ENCODE results near the gene PPP1R7. TPM values are rescaled to one million over a fixed set of nuclear protein-coding genes. Genes with fewer than 3 reads are reported as not detected.

PPP1R7 gene
- total RNA-seq, 2 experiments from 2014 or later: 104 to 129 TPM

GRCh38 chr2:241147336-241147735, 2.9 kb upstream of the PPP1R7 start:
- intact Hi-C loops (cut with DNase I, micrococcal nuclease): no loop called here
- no peak for ATAC-seq
- CTCF ChIA-PET: no interaction called here

GRCh38 chr2:241148239-241148638, 2.0 kb upstream of the PPP1R7 start:
- peak overlapping the region; percentile 88 for H3K4me3 Mint-ChIP-seq
- H3K4me1 Mint-ChIP-seq: peaks cover 38% of the 10 kb centered on the region
- intact Hi-C loops (cut with DNase I, micrococcal nuclease): loop anchor here in 1 of 2 experiments (2.0 kb wide), 1 partner anchor 587 kb away; the partner anchor contains the start of gene DUSP28
- POLR2A ChIA-PET: interaction anchor here (0.6 kb wide), 1 partner anchor 490 kb away, joined by 3 read pairs; no protein-coding TSS in a partner anchor
- H3K9me3 Mint-ChIP-seq (ENCODE audit: low read depth): no peaks in the 10 kb centered on the region
- CTCF ChIA-PET: interaction anchor here (0.6 to 4.0 kb wide), 2 partner anchors 9 to 70 kb away, joined by 3 to 14 read pairs; no protein-coding TSS in a partner anchor
- peak overlapping the region; percentile 80 for H3K27ac Mint-ChIP-seq
- peaks cover 11% of the 10 kb centered on the region for H3K36me3 Mint-ChIP-seq (ENCODE audit: low read depth)
- ATAC-seq: no peak
- H3K27me3 Mint-ChIP-seq: no peaks in the 10 kb centered on the region
- DNase-seq: no peak

More at GRCh38 chr2:241147336-241147735, 2.9 kb upstream of the PPP1R7 start:
- H3K27me3 Mint-ChIP-seq: no peaks in the 10 kb centered on the region
- DNase-seq: no peak
- POLR2A ChIA-PET: no interaction called here
- no peaks in the 10 kb centered on the region for H3K9me3 Mint-ChIP-seq (ENCODE audit: low read depth)
- no peak overlapping the region for H3K4me3 Mint-ChIP-seq
- peaks cover 32% of the 10 kb centered on the region for H3K4me1 Mint-ChIP-seq
- H3K27ac Mint-ChIP-seq: no peak overlapping the region
- H3K36me3 Mint-ChIP-seq (ENCODE audit: low read depth): peaks cover 14% of the 10 kb centered on the region

- CTCF ChIA-PET: interaction anchor here (0.6 to 4.0 kb wide), 7 partner anchors 9 to 489 kb away, joined by 3 to 14 read pairs (median 3); partner anchors contain the start of genes HDLBP and SEPTIN2
- POLR2A ChIA-PET: interaction anchor here (0.6 to 1.0 kb wide), 4 partner anchors 21 to 158 kb away, joined by 4 to 6 read pairs (median 5); partner anchors contain the start of gene MTERF4
- Mint-ChIP-seq H3K27me3 (no peaks in the 10 kb centered on the region), H3K4me1 (peaks cover 44% of the 10 kb centered on the region), H3K9me3 (ENCODE audit: low read depth) (no peaks in the 10 kb centered on the region), H3K4me3 (peak within 1 kb of the TSS; percentile 88), H3K27ac (peak within 1 kb of the TSS; percentile 91), H3K36me3 (ENCODE audit: low read depth) (peaks cover 14% of the 10 kb centered on the region)
- DNase-seq (peak; percentile 98), ATAC-seq (peak; percentile 85)
- intact Hi-C loops (cut with DNase I, micrococcal nuclease): loop anchor here (1.0 to 2.0 kb wide), 7 partner anchors 123 to 588 kb away; partner anchors contain the start of genes ATG4B (in 1 of the 2), DTYMK (in 1 of the 2), DUSP28 (in 1 of the 2) and FARP2 (in 1 of the 2)
Measured at GRCh38 chr2:241148891-241149674, 1.2 kb upstream of the PPP1R7 start, which contains the start of gene PASK. Gene PASK (minus strand): TSS chr2:241149472. CDS start chr2:241143032, 6,440 bp downstream.

- DNase-seq (no peak), ATAC-seq (no peak)
- Mint-ChIP-seq H3K36me3 (ENCODE audit: low read depth) (peaks cover 13% of the 10 kb centered on the region), H3K27me3 (no peaks in the 10 kb centered on the region), H3K4me3 (peak overlapping the region; percentile 88), H3K9me3 (ENCODE audit: low read depth) (no peaks in the 10 kb centered on the region), H3K27ac (peak overlapping the region; percentile 91), H3K4me1 (peaks cover 46% of the 10 kb centered on the region)
- CTCF ChIA-PET: interaction anchor here (0.6 to 4.0 kb wide), 9 partner anchors 30 to 489 kb away, joined by 3 to 14 read pairs (median 3); partner anchors contain the start of genes HDLBP and SEPTIN2
- intact Hi-C loops (cut with DNase I, micrococcal nuclease): loop anchor here (1.0 to 2.0 kb wide), 7 partner anchors 123 to 589 kb away; partner anchors contain the start of genes ATG4B (in 1 of the 2), DTYMK (in 1 of the 2), DUSP28 (in 1 of the 2) and FARP2 (in 1 of the 2)
- POLR2A ChIA-PET: interaction anchor here (0.6 to 1.0 kb wide), 4 partner anchors 21 to 157 kb away, joined by 4 to 6 read pairs (median 5); partner anchors contain the start of gene MTERF4
Measured at GRCh38 chr2:241149675-241149924, 667 bp upstream of the PPP1R7 start.

GRCh38 chr2:241150660-241151530, 628 bp downstream of the PPP1R7 start:
- Mint-ChIP-seq H3K36me3 (ENCODE audit: low read depth) (peaks cover 11% of the 10 kb centered on the region), H3K9me3 (ENCODE audit: low read depth) (no peaks in the 10 kb centered on the region), H3K4me3 (peak overlapping the region; percentile 88), H3K4me1 (peaks cover 55% of the 10 kb centered on the region), H3K27me3 (no peaks in the 10 kb centered on the region), H3K27ac (peak overlapping the region; percentile 91)
- ChIA-PET CTCF (interaction anchor here (1.0 to 4.0 kb wide), 5 partner anchors 11 to 73 kb away, joined by 3 to 14 read pairs (median 3); no protein-coding TSS in a partner anchor), POLR2A (interaction anchor here (1.9 kb wide), 1 partner anchor 48 kb away, joined by 7 read pairs; no protein-coding TSS in a partner anchor)
- DNase-seq: no peak
- ATAC-seq: no peak
- intact Hi-C loops (cut with DNase I, micrococcal nuclease): loop anchor here (1.0 to 5.0 kb wide), 12 partner anchors 49 to 730 kb away; partner anchors contain the start of genes MTERF4 (in 2 of the 2), CAPN10 (in 1 of the 2), D2HGDH (in 1 of the 2) and HDLBP (in 1 of the 2)

- peaks cover 56% of the 10 kb centered on the region for H3K4me1 Mint-ChIP-seq
- DNase-seq: no peak
- H3K4me3 Mint-ChIP-seq: peak overlapping the region; percentile 88
- H3K27ac Mint-ChIP-seq: peak overlapping the region; percentile 89
- intact Hi-C loops (cut with DNase I, micrococcal nuclease): loop anchor here in 1 of 2 experiments (2.0 to 5.0 kb wide), 3 partner anchors 67 to 459 kb away; no protein-coding TSS in a partner anchor
- no peaks in the 10 kb centered on the region for H3K27me3 Mint-ChIP-seq
- ChIA-PET CTCF (interaction anchor here (1.3 to 4.0 kb wide), 2 partner anchors 12 to 74 kb away, joined by 5 to 14 read pairs; no protein-coding TSS in a partner anchor), POLR2A (interaction anchor here (1.9 kb wide), 1 partner anchor 50 kb away, joined by 7 read pairs; no protein-coding TSS in a partner anchor)
- peaks cover 14% of the 10 kb centered on the region for H3K36me3 Mint-ChIP-seq (ENCODE audit: low read depth)
- ATAC-seq: no peak
- no peaks in the 10 kb centered on the region for H3K9me3 Mint-ChIP-seq (ENCODE audit: low read depth)
Measured at GRCh38 chr2:241151934-241152660, 1.8 kb downstream of the PPP1R7 start.

- no peak for ATAC-seq
- intact Hi-C loops (cut with DNase I, micrococcal nuclease): loop anchor here in 1 of 2 experiments (5.0 kb wide), 1 partner anchor 301 kb away; no protein-coding TSS in a partner anchor
Measured at GRCh38 chr2:241153616-241154015, 3.3 kb downstream of the PPP1R7 start.

GRCh38 chr2:241154915-241155314, 4.6 kb downstream of the PPP1R7 start:
- H3K27ac Mint-ChIP-seq: peak overlapping the region; percentile 56
- no peak overlapping the region for H3K4me3 Mint-ChIP-seq
- H3K9me3 Mint-ChIP-seq (ENCODE audit: low read depth): no peaks in the 10 kb centered on the region
- no peaks in the 10 kb centered on the region for H3K27me3 Mint-ChIP-seq
- ATAC-seq (peak; percentile 42), DNase-seq (peak; percentile 70)
- intact Hi-C loops (cut with DNase I, micrococcal nuclease): loop anchor here in 1 of 2 experiments (1.0 to 5.0 kb wide), 2 partner anchors 25 to 303 kb away; no protein-coding TSS in a partner anchor
- H3K36me3 Mint-ChIP-seq (ENCODE audit: low read depth): peaks cover 31% of the 10 kb centered on the region
- CTCF ChIA-PET: interaction anchor here (0.9 kb wide), 1 partner anchor 76 kb away, joined by 3 read pairs; no protein-coding TSS in a partner anchor
- POLR2A ChIA-PET: interaction anchor here (0.6 kb wide), 1 partner anchor 9 kb away, joined by 4 read pairs; no protein-coding TSS in a partner anchor
- H3K4me1 Mint-ChIP-seq: peaks cover 51% of the 10 kb centered on the region

More at GRCh38 chr2:241153616-241154015, 3.3 kb downstream of the PPP1R7 start:
- H3K27me3 Mint-ChIP-seq: no peaks in the 10 kb centered on the region
- peaks cover 24% of the 10 kb centered on the region for H3K36me3 Mint-ChIP-seq (ENCODE audit: low read depth)
- H3K4me3 Mint-ChIP-seq: peak overlapping the region; percentile 2
- peaks cover 51% of the 10 kb centered on the region for H3K4me1 Mint-ChIP-seq
- H3K9me3 Mint-ChIP-seq (ENCODE audit: low read depth): no peaks in the 10 kb centered on the region
- DNase-seq: peak; percentile 34
- POLR2A ChIA-PET: no interaction called here
- CTCF ChIA-PET: no interaction called here
- H3K27ac Mint-ChIP-seq: peak overlapping the region; percentile 70

- peaks cover 31% of the 10 kb centered on the region for H3K36me3 Mint-ChIP-seq (ENCODE audit: low read depth)
- peak overlapping the region; percentile 57 for H3K27ac Mint-ChIP-seq
- intact Hi-C loops (cut with DNase I, micrococcal nuclease): loop anchor here in 1 of 2 experiments (1.0 kb wide), 1 partner anchor 24 kb away; no protein-coding TSS in a partner anchor
- H3K9me3 Mint-ChIP-seq (ENCODE audit: low read depth): no peaks in the 10 kb centered on the region
- ATAC-seq: no peak
- CTCF ChIA-PET: no interaction called here
- DNase-seq: no peak
- POLR2A ChIA-PET: no interaction called here
- no peak overlapping the region for H3K4me3 Mint-ChIP-seq
- peaks cover 48% of the 10 kb centered on the region for H3K4me1 Mint-ChIP-seq
- no peaks in the 10 kb centered on the region for H3K27me3 Mint-ChIP-seq
Measured at GRCh38 chr2:241155936-241156335, 5.7 kb downstream of the PPP1R7 start.

GRCh38 chr2:241156971-241157441, 6.7 kb downstream of the PPP1R7 start:
- H3K27me3 Mint-ChIP-seq: no peaks in the 10 kb centered on the region
- intact Hi-C loops (cut with DNase I, micrococcal nuclease): no loop called here
- H3K36me3 Mint-ChIP-seq (ENCODE audit: low read depth): peaks cover 32% of the 10 kb centered on the region
- no peak overlapping the region for H3K4me3 Mint-ChIP-seq
- no peaks in the 10 kb centered on the region for H3K9me3 Mint-ChIP-seq (ENCODE audit: low read depth)
- no peak for ATAC-seq
- DNase-seq: no peak
- H3K4me1 Mint-ChIP-seq: peaks cover 37% of the 10 kb centered on the region
- ChIA-PET POLR2A (interaction anchor here (0.5 kb wide), 1 partner anchor 57 kb away, joined by 3 read pairs; no protein-coding TSS in a partner anchor), CTCF (no interaction called here)
- H3K27ac Mint-ChIP-seq: peak overlapping the region; percentile 32
